IMR-90 (cell line): ENCODE measurements around the gene RASAL1. TPM values are rescaled to one million over a fixed set of nuclear protein-coding genes. Genes with fewer than 3 reads are reported as not detected.

ENCODE experiments used
- ATAC-seq: fragments of 200-7000 bp; cut with Tn5 transposase; 2 replicates; pipeline ENCODE4 v1.9.1; 2020; ENCODE audit warnings: low read depth, mild to moderate bottlenecking, moderate library complexity
- BruUV-seq: library from RNA; stranded (reverse); fragments of 400-500 nt; replicated peaks from 2 replicates; lab custom pipeline; 2021; lab: Mats Ljungman, UMichigan
- CTCF ChIA-PET: fragments of 300-600 bp; formaldehyde crosslinking; extraction: SDS; loops from one replicate; lab custom pipeline; 2021; ENCODE audit warnings: antibody characterized with exemption; lab: Yijun Ruan, JAX
- POLR2A ChIA-PET: fragments of 300-600 bp; sonication (Branson Sonifier 250); formaldehyde crosslinking; loops from one replicate; lab custom pipeline; 2022; ENCODE audit warnings: antibody characterized with exemption; ENCODE audit not compliant: unreplicated experiment; lab: Charles Lee
- DNase-seq: peaks from one replicate; pipeline ENCODE4 v3.0.0; 2013
- H2AFZ ChIP-seq: replicated peaks from 2 replicates; pipeline ENCODE3; 2013; ENCODE audit warnings: low read length, mild to moderate bottlenecking; ENCODE audit not compliant: poor library complexity
- H2AK5ac ChIP-seq: 2 replicates; pipeline ENCODE4 v1.6.1; 2013; ENCODE audit warnings: low read depth, low read length, inconsistent platforms
- H2AK9ac ChIP-seq: replicated peaks from 2 replicates; pipeline ENCODE3; 2013; ENCODE audit warnings: mild to moderate bottlenecking, low read depth, low read length, moderate library complexity; ENCODE audit not compliant: poor library complexity
- H2BK120ac ChIP-seq: 2 replicates; pipeline ENCODE4 v1.6.1; 2013; ENCODE audit warnings: low read depth, low read length, inconsistent platforms
- H2BK15ac ChIP-seq: 3 replicates; pipeline ENCODE4 v1.6.1; 2013; ENCODE audit warnings: low read depth, low read length, inconsistent platforms
- H2BK20ac ChIP-seq: 2 replicates; pipeline ENCODE4 v1.6.1; 2013; ENCODE audit warnings: low read depth, mild to moderate bottlenecking, inconsistent platforms, low read length, moderate library complexity
- H2BK5ac ChIP-seq: 2 replicates; pipeline ENCODE4 v1.6.1; 2013; ENCODE audit warnings: mild to moderate bottlenecking, low read depth, low read length, inconsistent platforms; ENCODE audit not compliant: poor library complexity, severe bottlenecking
- H3K14ac ChIP-seq: replicated peaks from 2 replicates; pipeline ENCODE4 v1.6.1; 2013; ENCODE audit warnings: low read depth, low read length, inconsistent platforms
- H3K18ac ChIP-seq: 2 replicates; pipeline ENCODE4 v1.6.1; 2013; ENCODE audit warnings: low read depth, low read length, control low read depth
- H3K23ac ChIP-seq: 2 replicates; pipeline ENCODE4 v1.6.1; 2013; ENCODE audit warnings: low read depth, low read length, inconsistent platforms
- H3K27ac ChIP-seq: 2 replicates; pipeline ENCODE4 v1.5.1; 2013; ENCODE audit warnings: mild to moderate bottlenecking, control low read depth, low read length; ENCODE audit not compliant: insufficient read depth
- H3K27me3 ChIP-seq: 2 replicates; pipeline ENCODE4 v1.6.1; 2013; ENCODE audit warnings: low read length; ENCODE audit not compliant: control insufficient read depth, insufficient read depth
- H3K36me3 ChIP-seq: 2 replicates; pipeline ENCODE4 v1.6.1; 2013; ENCODE audit warnings: low read length, mixed read lengths; ENCODE audit not compliant: control insufficient read depth, insufficient read depth
- H3K4ac ChIP-seq: 2 replicates; pipeline ENCODE4 v1.6.1; 2013; ENCODE audit warnings: low read depth, low read length, inconsistent platforms
- H3K4me1 ChIP-seq: 2 replicates; pipeline ENCODE4 v1.6.1; 2013; ENCODE audit warnings: low read length, mixed read lengths; ENCODE audit not compliant: control insufficient read depth, insufficient read depth
- H3K4me2 ChIP-seq: 2 replicates; pipeline ENCODE4 v1.6.1; 2013; ENCODE audit warnings: low read depth, mild to moderate bottlenecking, control low read depth, low read length, moderate library complexity
- H3K4me3 ChIP-seq: 2 replicates; pipeline ENCODE4 v1.5.1; 2013; ENCODE audit warnings: low read depth, mild to moderate bottlenecking, control low read depth, low read length, moderate library complexity; ENCODE audit not compliant: insufficient read depth
- H3K56ac ChIP-seq: 2 replicates; pipeline ENCODE4 v1.6.1; 2013; ENCODE audit warnings: low read length, inconsistent platforms; ENCODE audit not compliant: insufficient read depth; ENCODE audit errors: extremely low read depth
- H3K79me1 ChIP-seq, 2 experiments: 2 replicates each; pipeline ENCODE4 v1.6.1; 2013; ENCODE audit warnings: low read length in 2 of 2, inconsistent platforms in 1 of 2, low read depth in 1 of 2
- H3K9ac ChIP-seq: 2 replicates; pipeline ENCODE4 v1.6.1; 2013; ENCODE audit warnings: low read depth, low read length, control low read depth
- H3K9me1 ChIP-seq: 2 replicates; pipeline ENCODE4 v1.6.1; 2013; ENCODE audit warnings: low read length, inconsistent platforms; ENCODE audit not compliant: insufficient read depth
- H3K9me3 ChIP-seq: 2 replicates; pipeline ENCODE4 v1.6.1; 2013; ENCODE audit warnings: low read length; ENCODE audit not compliant: control insufficient read depth, insufficient read depth
- H4K20me1 ChIP-seq: 2 replicates; pipeline ENCODE4 v1.6.1; 2013; ENCODE audit warnings: low read length, inconsistent platforms; ENCODE audit not compliant: insufficient read depth
- H4K5ac ChIP-seq: 2 replicates; pipeline ENCODE4 v1.6.1; 2013; ENCODE audit warnings: mild to moderate bottlenecking, low read depth, low read length, control low read depth
- H4K8ac ChIP-seq, 2 experiments: 2 replicates each; pipeline ENCODE4 v1.6.1; 2013; ENCODE audit warnings: low read depth in 2 of 2, low read length in 2 of 2, control low read depth in 1 of 2, inconsistent platforms in 1 of 2
- H4K91ac ChIP-seq: 2 replicates; pipeline ENCODE4 v1.6.1; 2013; ENCODE audit warnings: low read depth, low read length, inconsistent platforms; ENCODE audit not compliant: insufficient read depth
- BHLHE40 ChIP-seq: fragments of 150-350 bp; IDR thresholded peaks from 2 replicates; pipeline ENCODE4 v1.6.1; 2016; ENCODE audit warnings: mild to moderate bottlenecking, low read depth, low read length
- CEBPB ChIP-seq: IDR thresholded peaks from 2 replicates; pipeline ENCODE4 v1.6.1; 2012; ENCODE audit warnings: low read depth, low read length, improper control_type of control experiment
- CHD1 ChIP-seq: IDR thresholded peaks from 2 replicates; pipeline ENCODE4 v1.6.1; 2012; ENCODE audit warnings: low read depth, low read length, improper control_type of control experiment
- CTCF ChIP-seq: conservative IDR thresholded peaks from 2 replicates; pipeline ENCODE4 v1.5.1; 2012; ENCODE audit warnings: mild to moderate bottlenecking, low read depth, low read length, improper control_type of control experiment
- ELK1 ChIP-seq: fragments of 150-350 bp; IDR thresholded peaks from 2 replicates; pipeline ENCODE4 v1.6.1; 2016; ENCODE audit warnings: low read depth, mild to moderate bottlenecking, low read length, moderate library complexity, borderline replicate concordance
- MAFK ChIP-seq: IDR thresholded peaks from 2 replicates; pipeline ENCODE4 v1.6.1; 2012; ENCODE audit warnings: low read depth, low read length, improper control_type of control experiment
- MAZ ChIP-seq: IDR thresholded peaks from 2 replicates; pipeline ENCODE4 v1.6.1; 2012; ENCODE audit warnings: low read depth, mild to moderate bottlenecking, low read length, improper control_type of control experiment, moderate library complexity, borderline replicate concordance
- MXI1 ChIP-seq: IDR thresholded peaks from 2 replicates; pipeline ENCODE4 v1.6.1; 2012; ENCODE audit warnings: low read depth, mild to moderate bottlenecking, low read length, moderate library complexity, borderline replicate concordance
- NFE2L2 ChIP-seq: fragments of 150-350 bp; IDR thresholded peaks from 2 replicates; pipeline ENCODE4 v1.6.1; 2016; ENCODE audit warnings: low read depth, mild to moderate bottlenecking, low read length
- POLR2A ChIP-seq: IDR thresholded peaks from 2 replicates; pipeline ENCODE4 v1.6.1; 2012; ENCODE audit warnings: mild to moderate bottlenecking, low read depth, low read length
- RAD21 ChIP-seq: IDR thresholded peaks from 2 replicates; pipeline ENCODE4 v1.6.1; 2012; ENCODE audit warnings: low read length, improper control_type of control experiment
- RFX5 ChIP-seq: IDR thresholded peaks from 2 replicates; pipeline ENCODE4 v1.8.0; 2012; ENCODE audit warnings: low read depth, mild to moderate bottlenecking, low read length, moderate library complexity
- SMC3 ChIP-seq: fragments of 150-350 bp; IDR thresholded peaks from 2 replicates; pipeline ENCODE4 v1.6.1; 2016; ENCODE audit warnings: low read depth, mild to moderate bottlenecking, antibody characterized with exemption, low read length, moderate library complexity
- USF2 ChIP-seq: fragments of 150-350 bp; IDR thresholded peaks from 2 replicates; pipeline ENCODE4 v1.6.1; 2017; ENCODE audit warnings: mild to moderate bottlenecking, antibody characterized with exemption, low read length, low read depth
- WGBS, 2 experiments: methylation state at CpG; one replicate each; pipeline versions ENCODE4 v1.1.5 to v1.1.7; 2013; ENCODE audit warnings: missing lambda C conversion rate in 2 of 2; ENCODE audit not compliant: insufficient read length in 1 of 2; ENCODE audit errors: extremely low coverage in 2 of 2; 5-methylcytosine and 5-hydroxymethylcytosine counted together
- dilution Hi-C: fragments of 300-500 bp; cut with HindIII; formaldehyde crosslinking; loops from one replicate; pipeline ENCODE4 v1.14.3; 2018; ENCODE audit warnings: low sequenced_read_pairs; ENCODE audit not compliant: unreplicated experiment
- in situ Hi-C: fragments of 300-500 bp; cut with MboI; formaldehyde crosslinking; loops from 3 replicates; pipeline ENCODE4 v1.14.3; 2019; ENCODE audit warnings: low sequenced_read_pairs, inconsistent platforms, mixed read lengths
- intact Hi-C: fragments of 100-400 bp; cut with micrococcal nuclease; formaldehyde crosslinking; loops from 2 replicates; pipeline ENCODE4 v1.10.0; 2022
- polyA plus RNA-seq, 3 experiments: library from polyadenylated mRNA; depleted of rRNA; stranded (reverse); fragments of >200 nt; gene quantifications; 2 replicates each; pipeline ENCODE4 v1.2.3, GENCODE V29; 2012; ENCODE audit warnings: low replicate concordance in 1 of 3
- total RNA-seq: library from RNA; depleted of rRNA; stranded (reverse); fragments of >200 nt; gene quantifications from 2 replicates; pipeline ENCODE4 v1.2.3, GENCODE V29; 2012

Gene RASAL1
- total and polyA plus RNA-seq, 2 of the 4 experiments (the other 2 are of a cell fraction), result not detected

- TF ChIP-seq POLR2A (no peak), USF2 (no peak), RFX5 (no peak), ELK1 (no peak), MAZ (no peak), MXI1 (no peak), MAFK (no peak), CTCF (no peak), RAD21 (no peak), CEBPB (no peak), BHLHE40 (no peak), NFE2L2 (no peak), SMC3 (no peak), CHD1 (no peak)
- Histone ChIP-seq H4K91ac (no peak overlapping the region), H3K4me2 (no peak overlapping the region), H2AK9ac (no peak overlapping the region), H3K18ac (no peak overlapping the region), H2BK15ac (no peak overlapping the region), H2AK5ac (no peak overlapping the region), H3K9me3 (no peaks in the 10 kb centered on the region), H4K8ac (no peak overlapping the region), H3K4me1 (no peaks in the 10 kb centered on the region), H3K9ac (no peak overlapping the region), H2BK5ac (no peak overlapping the region), H3K27ac (no peak overlapping the region), H3K23ac (no peak overlapping the region; the same call in 1 of the 2 replicates), H4K5ac (no peak overlapping the region), H2BK20ac (no peak overlapping the region), H3K27me3 (peaks cover 13% of the 10 kb centered on the region), H3K4ac (no peak overlapping the region), H4K20me1 (no peaks in the 10 kb centered on the region), H3K9me1 (0 out of 2 replicates have a peak, but pooled peaks cover 2% of the 10 kb centered on the region), H2AFZ (no peak overlapping the region), H3K56ac (no peak overlapping the region), H3K4me3 (no peak overlapping the region), H3K36me3 (no peaks in the 10 kb centered on the region), H3K79me1 (no peaks in the 10 kb centered on the region), H3K14ac (no peak overlapping the region), H2BK120ac (no peak overlapping the region)
- no peak for DNase-seq
- no CpG with 5 or more reads among the region's 9 CpGs for WGBS, 2 experiments
- ChIA-PET CTCF (no interaction called here), POLR2A (no interaction called here)
- in situ Hi-C loops, result no loop called here
- intact Hi-C loops, result no loop called here
- no TSS peak for BruUV-seq
- dilution Hi-C loops, result no loop called here
- ATAC-seq, result no peak
Observed at GRCh38 chr12:113063396-113064350, 71.9 kb downstream of the RASAL1 start.
